Measurements from ENCODE around the gene BUD31. TPM values are rescaled to one million over a fixed set of nuclear protein-coding genes. Genes with fewer than 3 reads are reported as not detected.
"Not testable (repeated sequence)": the region's sequence is repeated elsewhere in the genome, so short reads cannot be mapped to it uniquely, and the experiment has no call there.

BUD31 gene
- total and polyA plus RNA-seq, 8 donors: 58.0 to 155 (median 110) TPM

GRCh38 chr7:99383791-99384370 is 24.9 kb upstream of the BUD31 start:
- WGBS, 5 donors: 91 to 99% (median 93%) methylated on average over 8 to 13 of the region's 13 CpGs
- Histone ChIP-seq H3K4me1 (peaks cover 28 to 47% (median 29%) of the 10 kb centered on the region in 4 donors), H3K4me3 (no peak overlapping the region), H3K27ac (no peak overlapping the region), H3K9me3 (no peaks in the 10 kb centered on the region), H3K36me3 (peaks cover 23 to 53% (median 39%) of the 10 kb centered on the region in 4 donors), H3K27me3 (no peaks in the 10 kb centered on the region)
- TF ChIP-seq POLR2A (IDR thresholded peaks at IDR 0.05): no peak
- TF ChIP-seq POLR2AphosphoS5 (IDR thresholded peaks at IDR 0.05): no peak
- no peak for TF ChIP-seq EP300 (IDR thresholded peaks at IDR 0.05)
- TF ChIP-seq CTCF (IDR thresholded peaks at IDR 0.05): no peak
- intact Hi-C loops (cut with DNase I; ENCODE audit: low total_unique reads): no loop called here
- DNase-seq: no peak

- H3K36me3 ChIP-seq: peaks cover 30 to 59% (median 45%) of the 10 kb centered on the region in 4 donors
- TF ChIP-seq CTCF (IDR thresholded peaks at IDR 0.05): no peak
- no peak for TF ChIP-seq EP300 (IDR thresholded peaks at IDR 0.05)
- TF ChIP-seq POLR2AphosphoS5 (IDR thresholded peaks at IDR 0.05): no peak
- no peaks in the 10 kb centered on the region for H3K9me3 ChIP-seq
- no peak for DNase-seq
- H3K27ac ChIP-seq: no peak overlapping the region
- intact Hi-C loops (cut with DNase I; ENCODE audit: low total_unique reads): no loop called here
- WGBS, 5 donors: 89 to 95% (median 91%) methylated on average over 4 of the region's 4 CpGs
- H3K4me3 ChIP-seq: no peak overlapping the region
- no peaks in the 10 kb centered on the region for H3K27me3 ChIP-seq
- H3K4me1 ChIP-seq: peaks cover 21 to 41% (median 23%) of the 10 kb centered on the region in 4 donors
Measured at GRCh38 chr7:99384523-99384922, 24.2 kb upstream of the BUD31 start.

DNA sequence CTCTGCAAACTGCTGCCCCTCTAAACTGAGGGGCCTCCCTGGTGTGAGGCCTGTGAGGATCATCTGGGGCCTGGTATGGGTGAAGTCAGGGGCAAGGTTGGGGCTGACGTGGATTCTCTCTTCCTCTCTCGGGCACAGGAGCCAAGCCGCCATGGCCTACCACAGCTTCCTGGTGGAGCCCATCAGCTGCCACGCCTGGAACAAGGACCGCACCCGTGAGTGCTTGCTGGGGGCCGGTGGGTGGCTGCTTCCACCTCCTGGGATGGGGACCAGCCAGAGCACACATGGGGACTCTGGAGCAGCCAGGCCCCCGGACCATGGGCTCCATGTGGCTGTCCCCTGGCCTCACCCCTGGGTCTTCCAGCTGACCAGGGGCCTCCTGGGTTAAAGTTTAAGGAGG is 23.2 kb upstream of the BUD31 start:
- H3K27me3 ChIP-seq: no peaks in the 10 kb centered on the region
- TF ChIP-seq CTCF (IDR thresholded peaks at IDR 0.05): no peak
- no peak for TF ChIP-seq EP300 (IDR thresholded peaks at IDR 0.05)
- no peak for TF ChIP-seq POLR2A (IDR thresholded peaks at IDR 0.05)
- TF ChIP-seq POLR2AphosphoS5 (IDR thresholded peaks at IDR 0.05): no peak
- H3K36me3 ChIP-seq: peaks cover 39 to 69% (median 56%) of the 10 kb centered on the region in 4 donors
- no peak overlapping the region for H3K4me3 ChIP-seq
- DNase-seq: no peak
- WGBS, 5 donors: 77 to 90% (median 79%) methylated on average over 7 to 8 of the region's 8 CpGs; no CpG with 5 or more reads in 1 of the 5 donors
- intact Hi-C loops (cut with DNase I; ENCODE audit: low total_unique reads): no loop called here
- peaks cover 11 to 30% (median 14%) of the 10 kb centered on the region in 4 donors for H3K4me1 ChIP-seq
- H3K9me3 ChIP-seq: no peaks in the 10 kb centered on the region
- no peak overlapping the region for H3K27ac ChIP-seq

- no peak overlapping the region for H3K27ac ChIP-seq
- DNase-seq: peak in 1 of 2 donors; percentile 41
- WGBS, 5 donors: 86 to 91% (median 90%) methylated on average over 8 to 9 of the region's 9 CpGs
- H3K27me3 ChIP-seq: no peaks in the 10 kb centered on the region
- H3K9me3 ChIP-seq: no peaks in the 10 kb centered on the region
- H3K36me3 ChIP-seq: peaks cover 49 to 81% (median 66%) of the 10 kb centered on the region in 4 donors
- H3K4me3 ChIP-seq: no peak overlapping the region
- no peak for TF ChIP-seq POLR2A (IDR thresholded peaks at IDR 0.05)
- TF ChIP-seq CTCF (IDR thresholded peaks at IDR 0.05): no peak
- TF ChIP-seq POLR2AphosphoS5 (IDR thresholded peaks at IDR 0.05): no peak
- no peak for TF ChIP-seq EP300 (IDR thresholded peaks at IDR 0.05)
- H3K4me1 ChIP-seq: peaks cover under 1 to 22% (median 2%) of the 10 kb centered on the region in 4 donors
- intact Hi-C loops (cut with DNase I; ENCODE audit: low total_unique reads): no loop called here
Measured at GRCh38 chr7:99386584-99387238, 22.1 kb upstream of the BUD31 start.

GRCh38 chr7:99387239-99387635 is 21.5 kb upstream of the BUD31 start:
- H3K9me3 ChIP-seq; H3K27me3 ChIP-seq; H3K4me3 ChIP-seq; intact Hi-C loops (cut with DNase I; ENCODE audit: low total_unique reads); DNase-seq; H3K27ac ChIP-seq: not testable (repeated sequence)
- 88 to 97% (median 90%) methylated on average over 14 of the region's 14 CpGs for WGBS, 5 donors
- Histone ChIP-seq H3K36me3 (peaks cover 49 to 86% (median 68%) of the 10 kb centered on the region in 4 donors), H3K4me1 (peaks cover 1 to 23% (median 2%) of the 10 kb centered on the region in 4 donors)

Measured in stomach (tissue), 9 donors.